K562 treated with DMSO at 1 percent for 24 hours (cell line): ENCODE results near the gene GGA2. TPM values are rescaled to one million over a fixed set of nuclear protein-coding genes. Genes with fewer than 3 reads are reported as not detected.

Experiments used
- total RNA-seq: library from RNA; unstranded; fragments of 300-600 nt; gene quantifications from 2 replicates; pipeline ENCODE4 v1.2.3, GENCODE V29; 2022; ENCODE audit warnings: low read depth; ENCODE audit not compliant: insufficient read depth

GGA2 gene
- total RNA-seq: 47.6 and 52.5 TPM in 2 replicates

GRCh38 chr16:23510164-23510914, at the start of gene GGA2:
Gene GGA2 (minus strand): TSS chr16:23510494. CDS start chr16:23510411, 83 bp downstream.

GRCh38 chr16:23556881-23557778, 46.8 kb upstream of the GGA2 start, which contains the start of the genes EARS2 and UBFD1:
Gene EARS2 (minus strand): TSS chr16:23557350. CDS start chr16:23557343, 7 bp downstream.
Gene UBFD1 (plus strand): TSS chr16:23557727. CDS start chr16:23557743, 16 bp downstream.

DNA sequence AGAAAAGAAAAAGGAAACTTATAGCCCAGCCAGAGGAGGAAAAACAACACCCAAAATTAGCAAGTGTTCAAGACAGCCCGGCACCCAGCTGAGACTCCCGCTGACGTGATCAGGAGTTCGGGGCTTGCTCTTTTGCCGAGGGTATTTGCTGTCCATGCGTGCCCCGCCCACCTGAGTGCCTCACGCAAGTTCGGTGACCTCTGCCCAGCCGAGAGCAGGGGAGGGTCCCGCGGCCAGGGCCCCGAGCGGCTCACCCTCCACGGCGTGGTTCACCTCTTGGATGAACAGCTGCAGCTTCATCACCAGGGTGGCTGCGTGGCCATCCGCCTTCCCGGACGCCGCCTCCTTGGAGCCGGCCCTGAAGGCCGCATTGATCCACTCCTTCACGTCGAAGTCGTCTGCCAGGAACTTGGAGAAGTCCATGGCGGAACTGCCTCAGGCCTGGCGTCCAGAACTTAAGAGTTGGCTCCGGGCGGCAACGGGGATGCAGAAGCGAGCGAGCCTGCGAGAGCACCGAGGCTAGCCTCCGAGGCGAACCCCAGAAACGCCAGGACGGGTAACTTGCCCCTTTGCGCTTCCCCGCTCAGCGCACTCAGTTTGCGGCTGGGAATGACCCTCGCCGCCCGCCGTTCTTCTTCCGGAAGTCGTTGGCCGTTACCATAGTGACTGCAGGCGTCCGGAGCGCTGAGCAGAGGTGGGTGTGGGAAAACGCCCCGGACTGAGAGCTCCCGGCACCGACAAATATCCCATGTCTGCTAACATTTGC, 57.5 kb downstream of the GGA2 start, which contains the start of gene COG7:
Gene COG7 (minus strand): TSS at position 618 of the 766 bp plus-strand sequence. CDS start 195 bp downstream, at position 423.

Other genes with a start within 250 kb of the GGA2 start
- not detected in 2 replicates for gene SCNN1B, start 208.2 kb downstream of the GGA2 start, total RNA-seq
- 10.7 and 12.9 TPM in 2 replicates for gene COG7, start 57.3 kb downstream of the GGA2 start, total RNA-seq
- gene EARS2, start 46.9 kb upstream of the GGA2 start, total RNA-seq: 8.0 and 9.5 TPM in 2 replicates
- gene UBFD1, start 47.2 kb upstream of the GGA2 start, total RNA-seq: 78.6 and 81.8 TPM in 2 replicates
- 156 and 157 TPM in 2 replicates for gene NDUFAB1, start 85.8 kb upstream of the GGA2 start, total RNA-seq
- 8.4 and 9.2 TPM in 2 replicates for gene PALB2, start 130.8 kb upstream of the GGA2 start, total RNA-seq
- 50.9 and 59.0 TPM in 2 replicates for gene DCTN5, start 131.0 kb upstream of the GGA2 start, total RNA-seq
- gene PLK1, start 168.4 kb upstream of the GGA2 start, total RNA-seq: 152 and 156 TPM in 2 replicates
- gene ERN2, start 202.7 kb upstream of the GGA2 start, total RNA-seq: 0.31 TPM in 1 of 2 replicates, not detected in the other
- 2.1 and 2.5 TPM in 2 replicates for gene CHP2, start 244.5 kb upstream of the GGA2 start, total RNA-seq